ENCODE results near the gene PRKCB.

Gene PRKCB

GRCh38 chr16:24036038-24036543, 200.3 kb downstream of the PRKCB start:
- in situ Hi-C loops (cut with MboI; ENCODE audit: low sequenced_read_pairs) = no loop called here

DNA sequence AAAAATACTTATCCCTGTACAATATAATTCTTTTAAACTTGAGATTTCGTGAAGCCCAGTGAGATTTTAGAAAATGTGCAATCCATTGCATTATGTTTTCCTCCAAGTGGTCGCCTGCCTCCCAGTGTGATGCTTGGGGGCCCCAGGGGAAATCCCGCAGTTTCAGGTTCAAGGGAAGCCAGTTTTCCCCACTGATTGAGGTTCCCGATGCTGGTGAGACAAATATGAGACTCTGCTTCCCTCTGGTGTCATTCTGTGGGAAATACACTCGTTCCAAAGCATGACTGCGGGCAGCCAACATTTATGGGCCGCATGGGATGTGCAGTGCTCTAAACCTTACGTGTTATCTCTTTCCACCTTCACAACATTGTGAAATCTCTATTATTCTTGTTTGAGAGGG, 200.8 kb downstream of the PRKCB start:
- in situ Hi-C loops (cut with MboI; ENCODE audit: low sequenced_read_pairs) = no loop called here

DNA sequence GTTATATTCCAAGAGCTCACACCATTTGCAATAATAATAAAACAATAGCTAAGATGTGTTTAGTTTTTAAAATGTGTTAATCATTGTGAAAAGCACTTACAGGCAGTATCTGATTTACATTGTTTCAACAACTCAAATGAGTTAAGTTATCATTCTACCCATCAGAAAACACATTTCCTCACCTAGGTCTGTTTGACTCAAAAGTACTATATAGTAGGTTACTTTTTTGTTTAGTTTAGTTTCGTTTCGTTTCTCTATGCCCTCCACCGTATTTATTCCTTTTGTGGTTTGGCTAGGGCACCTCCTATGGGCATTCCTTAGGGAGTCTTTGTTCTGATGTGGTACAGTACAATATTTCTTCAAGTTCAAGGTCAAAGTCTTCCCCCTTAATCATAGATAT, 201.6 kb downstream of the PRKCB start:
- in situ Hi-C loops (cut with MboI; ENCODE audit: low sequenced_read_pairs) = no loop called here

GRCh38 chr16:24041834-24042631, 206.2 kb downstream of the PRKCB start:
- in situ Hi-C loops (cut with MboI; ENCODE audit: low sequenced_read_pairs) = no loop called here

GRCh38 chr16:24044467-24044866, 208.7 kb downstream of the PRKCB start:
- in situ Hi-C loops (cut with MboI; ENCODE audit: low sequenced_read_pairs) = no loop called here

- in situ Hi-C loops (cut with MboI; ENCODE audit: low sequenced_read_pairs) = no loop called here
Observed at GRCh38 chr16:24045641-24046040, 209.9 kb downstream of the PRKCB start.

GRCh38 chr16:24046442-24046841, 210.7 kb downstream of the PRKCB start:
- in situ Hi-C loops (cut with MboI; ENCODE audit: low sequenced_read_pairs) = no loop called here

- in situ Hi-C loops (cut with MboI; ENCODE audit: low sequenced_read_pairs) = no loop called here
Observed at GRCh38 chr16:24049113-24049512, 213.3 kb downstream of the PRKCB start.

DNA sequence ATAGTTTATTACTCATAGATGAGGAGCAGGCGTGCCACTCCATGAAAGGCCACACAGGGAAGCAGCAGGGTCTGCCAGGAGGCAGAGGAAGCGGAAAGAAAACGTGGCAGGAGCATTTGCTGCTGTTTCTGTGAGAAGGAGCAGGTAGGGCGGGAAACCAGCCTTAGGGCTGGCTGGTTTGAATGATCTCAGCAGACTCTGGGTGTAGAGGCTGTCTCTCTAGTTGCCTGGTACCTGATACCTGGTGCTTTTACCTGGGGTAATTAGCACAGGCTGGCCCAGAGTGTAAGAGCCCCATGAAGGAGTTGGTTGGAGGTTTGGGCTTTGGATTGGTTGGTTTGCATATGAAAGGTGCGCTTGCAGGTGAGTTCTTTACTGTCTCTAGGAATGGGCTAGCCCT, 215.3 kb downstream of the PRKCB start:
- in situ Hi-C loops (cut with MboI; ENCODE audit: low sequenced_read_pairs) = no loop called here

GRCh38 chr16:24052329-24053098, 216.7 kb downstream of the PRKCB start:
- in situ Hi-C loops (cut with MboI; ENCODE audit: low sequenced_read_pairs) = no loop called here

DNA sequence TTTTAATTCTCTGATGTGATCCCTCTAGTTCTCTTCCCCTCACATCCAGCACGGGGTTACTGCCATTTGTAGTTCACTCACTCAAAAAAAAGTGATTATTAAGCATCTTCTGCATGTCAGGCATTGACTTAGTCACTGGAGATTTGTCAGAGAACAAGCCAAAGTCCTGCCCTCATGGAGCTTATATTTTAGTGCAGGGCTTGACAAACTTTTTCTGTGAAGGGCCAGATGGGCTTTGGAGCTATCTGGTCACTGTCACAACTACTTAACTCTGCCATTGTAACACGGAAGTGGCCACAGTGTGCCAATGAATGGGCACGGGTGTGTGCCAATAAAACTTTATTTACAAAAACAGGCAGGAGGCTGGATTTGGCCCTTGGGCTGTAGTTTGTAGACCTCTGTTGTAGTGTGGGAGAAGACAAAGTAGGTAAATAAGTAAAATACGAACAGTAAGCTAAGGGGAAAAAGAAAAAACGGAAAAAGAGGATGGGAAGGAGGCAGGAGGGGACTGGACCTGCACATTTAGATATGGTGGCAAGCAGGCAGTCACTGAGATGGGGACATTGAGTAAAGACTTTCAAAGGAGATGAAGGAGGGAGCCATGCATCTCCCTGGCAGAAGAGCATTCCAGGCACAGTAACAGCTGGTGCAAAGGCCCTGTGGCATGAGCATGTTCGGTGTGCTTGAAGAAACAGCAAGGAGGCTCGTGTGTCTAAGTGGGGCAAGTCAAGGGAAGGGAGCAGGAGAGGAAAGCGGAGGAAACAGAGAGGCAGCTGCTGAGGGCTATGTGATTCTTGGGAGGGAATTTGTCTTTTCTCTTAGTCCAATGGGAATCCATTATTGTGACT, 217.5 kb downstream of the PRKCB start:
- in situ Hi-C loops (cut with MboI; ENCODE audit: low sequenced_read_pairs) = no loop called here

DNA sequence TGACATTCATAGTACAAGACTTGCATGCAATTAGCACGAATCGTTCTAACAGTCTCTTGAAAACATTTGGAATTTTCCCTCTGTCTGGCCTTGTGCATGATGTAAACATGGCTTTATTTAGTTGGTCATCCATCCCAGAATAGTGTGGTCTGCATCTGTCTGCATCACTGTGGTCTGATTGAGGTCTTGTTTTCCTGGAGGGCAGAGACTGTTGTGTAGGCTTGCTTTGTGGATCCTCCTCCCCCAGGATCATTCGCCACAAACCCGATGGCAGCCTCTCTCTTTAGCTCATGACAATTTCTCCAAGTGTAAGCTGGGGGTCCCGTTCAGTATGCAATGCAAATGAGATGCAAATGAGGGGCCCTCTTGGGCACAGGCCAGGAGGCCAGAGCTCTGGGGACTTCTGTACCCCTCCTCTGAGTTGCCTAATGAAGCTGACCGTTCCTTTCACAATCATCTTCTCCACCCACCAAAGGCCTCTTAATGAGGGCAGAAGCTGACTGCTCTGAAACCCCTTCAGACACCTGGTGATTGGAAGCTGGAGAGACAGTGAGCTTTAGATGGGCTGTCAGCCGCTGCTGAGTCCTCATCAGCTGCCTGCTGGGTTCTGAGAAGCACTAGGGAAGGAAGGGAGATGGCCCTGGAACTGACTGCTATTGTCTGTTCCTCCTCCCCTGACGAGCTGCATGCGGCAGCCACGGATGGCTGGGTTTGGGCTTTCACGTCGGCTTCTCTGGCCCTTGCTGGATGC, 219.1 kb downstream of the PRKCB start:
- in situ Hi-C loops (cut with MboI; ENCODE audit: low sequenced_read_pairs) = no loop called here

DNA sequence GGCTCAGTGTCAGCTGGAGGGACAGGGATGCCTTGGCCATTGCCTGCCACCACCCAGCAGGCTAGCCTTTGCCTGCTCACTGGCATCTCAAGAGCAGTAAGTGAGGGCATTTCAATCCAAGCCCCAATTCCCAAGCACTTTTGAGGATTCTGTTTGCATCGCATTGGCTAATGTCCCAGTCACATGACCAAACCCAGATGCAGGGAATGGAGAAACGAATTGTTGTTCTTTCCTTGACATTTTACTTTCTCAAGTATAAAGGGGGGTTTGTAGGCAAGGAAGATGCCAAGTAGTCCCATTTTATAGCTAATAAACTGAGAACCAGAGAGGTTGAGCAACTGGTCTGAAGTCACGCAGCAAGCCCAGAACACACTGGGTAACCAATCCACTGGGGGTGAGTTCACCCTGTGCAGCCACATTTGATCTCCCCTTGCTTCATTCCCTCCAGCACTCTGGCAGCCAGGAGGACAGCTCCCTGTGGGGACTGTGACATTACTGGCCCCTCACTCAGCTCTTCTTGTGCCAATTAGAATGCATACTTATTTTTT, 226.6 kb downstream of the PRKCB start:
- in situ Hi-C loops (cut with MboI; ENCODE audit: low sequenced_read_pairs) = no loop called here

DNA sequence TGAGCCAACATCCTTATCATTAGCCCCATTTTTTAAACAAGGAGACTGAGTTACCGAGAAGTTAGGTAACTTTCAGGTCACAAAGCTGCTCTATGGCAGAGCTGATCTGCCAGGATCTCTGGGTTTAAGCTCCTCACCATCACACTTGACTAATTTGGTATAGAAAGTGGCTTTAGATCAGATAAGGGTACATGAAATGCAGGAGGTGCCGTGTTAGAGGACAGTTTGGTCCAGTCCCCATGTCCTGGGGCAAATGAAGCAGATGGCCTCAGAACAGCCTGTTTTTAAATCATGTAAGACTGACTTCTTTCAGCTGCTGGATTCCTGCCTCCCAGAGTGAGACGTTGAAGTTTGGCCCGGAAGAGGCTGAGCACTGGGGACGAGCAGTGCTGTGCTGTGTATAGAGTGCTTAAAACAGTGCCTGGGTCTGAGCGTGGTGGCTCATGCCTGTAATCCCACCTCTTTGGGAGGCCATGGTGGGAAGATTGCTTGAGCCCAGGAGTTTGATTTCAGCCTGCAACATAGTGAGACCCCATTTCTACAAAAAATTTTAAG, 233.3 kb downstream of the PRKCB start:
- in situ Hi-C loops (cut with MboI; ENCODE audit: low sequenced_read_pairs) = no loop called here

- in situ Hi-C loops (cut with MboI; ENCODE audit: low sequenced_read_pairs) = no loop called here
Observed at GRCh38 chr16:24070851-24071250, 235.1 kb downstream of the PRKCB start.

- in situ Hi-C loops (cut with MboI; ENCODE audit: low sequenced_read_pairs) = no loop called here
Observed at GRCh38 chr16:24071666-24072360, 236.0 kb downstream of the PRKCB start.

DNA sequence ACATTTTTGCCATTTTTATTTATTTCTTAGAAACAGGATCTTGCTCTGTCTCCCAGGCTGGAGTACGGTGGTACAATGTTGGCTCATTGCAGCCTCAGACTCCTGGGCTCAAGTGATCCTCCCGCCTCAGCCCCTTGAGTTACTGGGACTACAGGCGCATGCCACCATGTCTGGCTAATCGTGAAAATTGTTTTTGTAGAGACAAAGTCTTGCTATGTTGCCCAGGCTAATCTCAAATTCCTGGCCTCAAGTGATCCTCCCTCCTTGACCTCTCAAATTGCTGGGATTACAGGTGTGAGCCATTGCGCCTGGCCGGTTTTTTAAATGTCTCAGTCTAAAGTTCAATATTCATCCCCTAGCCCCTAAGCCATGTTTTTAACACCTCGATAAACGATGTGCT, 237.5 kb downstream of the PRKCB start:
- in situ Hi-C loops (cut with MboI; ENCODE audit: low sequenced_read_pairs) = no loop called here

- in situ Hi-C loops (cut with MboI; ENCODE audit: low sequenced_read_pairs) = no loop called here
Observed at GRCh38 chr16:24074574-24074973, 238.8 kb downstream of the PRKCB start.

DNA sequence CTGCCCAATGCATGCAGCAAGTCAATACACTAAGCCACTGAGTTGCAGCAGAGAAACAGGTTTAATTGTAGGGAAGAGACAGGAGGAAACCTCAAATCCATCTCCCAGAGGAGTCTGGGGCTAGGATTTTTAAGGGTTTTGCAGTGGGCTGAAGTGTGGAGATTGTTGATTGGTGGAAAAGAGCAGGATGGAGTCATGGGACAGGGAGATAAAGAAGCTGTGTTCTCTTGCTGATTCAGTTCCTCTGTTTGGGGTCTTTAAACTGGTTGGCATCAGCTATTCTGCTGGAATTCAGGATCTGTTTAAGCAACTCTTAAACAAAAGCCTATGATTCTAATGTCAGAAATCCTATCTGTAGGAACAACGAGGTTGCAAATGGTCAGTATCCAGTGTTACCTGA, 239.5 kb downstream of the PRKCB start:
- in situ Hi-C loops (cut with MboI; ENCODE audit: low sequenced_read_pairs) = no loop called here

Measured in hTERT RPE-1 (cell line).